Endothelial cell of umbilical vein (primary cell): ENCODE measurements around the gene ABHD17A. TPM values are rescaled to one million over a fixed set of nuclear protein-coding genes. Genes with fewer than 3 reads are reported as not detected.

Experiments
- BruUV-seq: library from RNA; stranded (reverse); fragments of 400-500 nt; replicated peaks from 2 replicates; lab custom pipeline; 2021; lab: Mats Ljungman, UMichigan
- CTCF ChIA-PET: fragments of 300-600, 350-600 bp; sonication (Branson Sonifier 250); formaldehyde crosslinking; loops from one replicate; lab custom pipeline; 2021; ENCODE audit warnings: antibody characterized with exemption, inconsistent platforms; lab: Charles Lee
- POLR2A ChIA-PET: fragments of 300-600, 350-600 bp; sonication (Branson Sonifier 250); formaldehyde crosslinking; loops from one replicate; lab custom pipeline; 2021; ENCODE audit warnings: antibody characterized with exemption, inconsistent platforms; lab: Charles Lee
- DNase-seq: peaks from one replicate; pipeline ENCODE4 v3.0.0-alpha.2; 2011; ENCODE audit warnings: low read depth, low spot score
- FAIRE-seq: peaks from 2 replicates; lab custom pipeline; 2011; peaks lifted over from hg19 to GRCh38; lab: Jason Lieb, UNC
- H2AFZ ChIP-seq: 2 replicates; pipeline ENCODE4 v1.6.0; 2012; ENCODE audit warnings: low read depth, low read length, control low read depth, inconsistent platforms
- H3K27ac ChIP-seq: 2 replicates; pipeline ENCODE4 v1.5.1; 2011; ENCODE audit warnings: low read depth, mild to moderate bottlenecking, control low read depth, low read length, moderate library complexity; ENCODE audit not compliant: insufficient read depth
- H3K27me3 ChIP-seq, 2 experiments: 2 replicates each; pipeline versions ENCODE4 v1.6.0 to v1.6.1; 2011; ENCODE audit warnings: low read length in 2 of 2, mixed read lengths in 1 of 2; ENCODE audit not compliant: control insufficient read depth in 2 of 2, insufficient read depth in 2 of 2
- H3K36me3 ChIP-seq, 2 experiments: 2 replicates in 1 of 2; 3 replicates in 1 of 2; pipeline ENCODE4 v1.5.1; 2011; ENCODE audit warnings: low read length in 2 of 2, mild to moderate bottlenecking in 1 of 2, moderate library complexity in 1 of 2; ENCODE audit not compliant: control insufficient read depth in 2 of 2, insufficient read depth in 2 of 2; ENCODE audit errors: extremely low read depth in 1 of 2
- H3K4me1 ChIP-seq: 3 replicates; pipeline ENCODE4 v1.5.1; 2011; ENCODE audit warnings: mild to moderate bottlenecking, low read length; ENCODE audit not compliant: control insufficient read depth, insufficient read depth; ENCODE audit errors: extremely low read depth
- H3K4me2 ChIP-seq: 2 replicates; pipeline ENCODE4 v1.6.1; 2011; ENCODE audit warnings: low read length, control low read depth, mixed read lengths; ENCODE audit not compliant: insufficient read depth
- H3K4me3 ChIP-seq, 3 experiments: fragments of 200-600 bp in 1 of 3; sonication (generic), shearing (Covaris generic) in 1 of 3; replicated peaks in 1 of 3; 2 replicates each; pipeline ENCODE4 v1.5.1; 2011 to 2016; ENCODE audit warnings: control low read depth in 3 of 3, low read length in 3 of 3, mild to moderate bottlenecking in 2 of 3, inconsistent platforms in 1 of 3, low read depth in 1 of 3, moderate library complexity in 1 of 3; ENCODE audit not compliant: insufficient read depth in 1 of 3
- H3K79me2 ChIP-seq: 2 replicates; pipeline ENCODE4 v1.6.0; 2012; ENCODE audit warnings: low read length, inconsistent platforms; ENCODE audit not compliant: control insufficient read depth, insufficient read depth
- H3K9ac ChIP-seq: replicated peaks from 2 replicates; pipeline ENCODE3; 2011; ENCODE audit warnings: low read length, control low read depth; ENCODE audit not compliant: insufficient read depth; ENCODE audit errors: extremely low read depth
- H3K9me1 ChIP-seq: replicated peaks from 3 replicates; pipeline ENCODE4 v1.6.0; 2011; ENCODE audit warnings: mild to moderate bottlenecking, low read length; ENCODE audit not compliant: control insufficient read depth, insufficient read depth; ENCODE audit errors: extremely low read depth
- H3K9me3 ChIP-seq: replicated peaks from 2 replicates; pipeline ENCODE4 v1.5.1; 2012; ENCODE audit warnings: low read length, inconsistent platforms; ENCODE audit not compliant: control insufficient read depth, insufficient read depth
- H4K20me1 ChIP-seq: replicated peaks from 2 replicates; pipeline ENCODE3; 2011; ENCODE audit warnings: mild to moderate bottlenecking, low read length; ENCODE audit not compliant: control insufficient read depth, insufficient read depth; ENCODE audit errors: extremely low read depth
- EZH2 ChIP-seq: IDR thresholded peaks from 2 replicates; pipeline ENCODE4 v1.6.1; 2012; ENCODE audit warnings: borderline replicate concordance, low read depth, mild to moderate bottlenecking, moderate library complexity, low read length, inconsistent platforms; ENCODE audit not compliant: severe bottlenecking
- FOS ChIP-seq: IDR thresholded peaks from 2 replicates; pipeline ENCODE4 v1.6.1; 2011; ENCODE audit warnings: mild to moderate bottlenecking, low read length, moderate library complexity, borderline replicate concordance; ENCODE audit not compliant: insufficient read depth
- GATA2 ChIP-seq: IDR thresholded peaks from 2 replicates; pipeline ENCODE4 v1.7.0; 2011; ENCODE audit warnings: low read depth, mild to moderate bottlenecking, moderate library complexity, mixed read lengths, low read length; ENCODE audit not compliant: insufficient read length, insufficient read depth
- JUN ChIP-seq: IDR thresholded peaks from 2 replicates; pipeline ENCODE4 v1.6.1; 2011; ENCODE audit warnings: borderline replicate concordance, low read depth; ENCODE audit not compliant: insufficient read length, insufficient read depth
- MAX ChIP-seq: IDR thresholded peaks from 2 replicates; pipeline ENCODE4 v1.6.1; 2011; ENCODE audit not compliant: insufficient read depth, insufficient read length
- MYC ChIP-seq: IDR thresholded peaks from one replicate; pipeline ENCODE4 v1.6.1; 2011; ENCODE audit warnings: mild to moderate bottlenecking, low read depth, low read length
- POLR2A ChIP-seq: IDR thresholded peaks from 2 replicates; pipeline ENCODE4 v1.6.1; 2012; ENCODE audit warnings: low read depth, mild to moderate bottlenecking, control low read depth, low read length
- POLR2AphosphoS5 ChIP-seq: IDR thresholded peaks from 2 replicates; pipeline ENCODE4 v1.6.1; 2012; ENCODE audit warnings: low read depth, mild to moderate bottlenecking, control low read depth, low read length, moderate library complexity; ENCODE audit not compliant: insufficient read depth
- dilution Hi-C: fragments of 300-500 bp; cut with MboI; formaldehyde crosslinking; loops from one replicate; pipeline ENCODE4 v1.15.0; 2019; ENCODE audit warnings: low sequenced_read_pairs; ENCODE audit not compliant: extremely low pct_ligation_motif_present
- intact Hi-C: fragments of 100-400 bp; cut with micrococcal nuclease; formaldehyde crosslinking; loops from one replicate; pipeline ENCODE4 v1.10.0; 2022
- polyA plus RNA-seq, 4 experiments: library from polyadenylated mRNA; depleted of rRNA in 3 of 4; stranded (reverse) in 3 of 4; unstranded in 1 of 4; fragments of >200 nt; gene quantifications; 2 replicates each; pipeline versions ENCODE4 v1.2.1 to v1.2.3, GENCODE V29; 2011 to 2012; ENCODE audit warnings: missing spikeins in 1 of 4
- total RNA-seq: library from RNA; stranded (reverse); gene quantifications from 2 replicates; pipeline ENCODE4 v1.2.3, GENCODE V29; 2021
- TF ChIP-seq, protein P1 (sequence below), 2 donors: IDR thresholded peaks; 1 replicate in 1 of 2; 2 replicates in 1 of 2; pipeline ENCODE4 v1.5.1; 2011; ENCODE audit warnings: low read length in 2 of 2, mild to moderate bottlenecking in 2 of 2, moderate library complexity in 2 of 2, control low read depth in 1 of 2, inconsistent platforms in 1 of 2, low read depth in 1 of 2; ENCODE audit not compliant: insufficient read depth in 1 of 2; ENCODE audit errors: extremely low read depth in 1 of 2

The ABHD17A gene
- total and polyA plus RNA-seq, 2 donors (not counting 3 experiments of a cell fraction or from before 2014, with no cell fraction given) = 89.8 to 143 TPM

DNA sequence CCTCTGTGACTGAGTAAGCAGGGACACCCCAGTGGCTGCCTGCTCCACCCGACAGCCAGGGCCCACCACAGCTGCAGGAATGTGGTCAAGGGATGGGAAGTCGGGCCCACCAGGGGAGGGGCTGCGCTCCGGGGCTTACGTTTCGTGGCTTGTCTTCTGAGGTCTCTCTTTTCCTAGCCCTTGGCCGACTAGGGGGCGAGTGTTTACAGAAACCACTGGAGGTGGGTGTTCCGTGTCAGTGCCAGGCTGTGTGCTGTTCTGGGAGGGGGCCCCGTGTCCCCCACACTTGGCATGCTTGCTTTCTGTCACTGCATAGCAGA, 24.4 kb upstream of the ABHD17A start:
- no peak overlapping the region for H2AFZ ChIP-seq
- TF ChIP-seq, protein P1, sequence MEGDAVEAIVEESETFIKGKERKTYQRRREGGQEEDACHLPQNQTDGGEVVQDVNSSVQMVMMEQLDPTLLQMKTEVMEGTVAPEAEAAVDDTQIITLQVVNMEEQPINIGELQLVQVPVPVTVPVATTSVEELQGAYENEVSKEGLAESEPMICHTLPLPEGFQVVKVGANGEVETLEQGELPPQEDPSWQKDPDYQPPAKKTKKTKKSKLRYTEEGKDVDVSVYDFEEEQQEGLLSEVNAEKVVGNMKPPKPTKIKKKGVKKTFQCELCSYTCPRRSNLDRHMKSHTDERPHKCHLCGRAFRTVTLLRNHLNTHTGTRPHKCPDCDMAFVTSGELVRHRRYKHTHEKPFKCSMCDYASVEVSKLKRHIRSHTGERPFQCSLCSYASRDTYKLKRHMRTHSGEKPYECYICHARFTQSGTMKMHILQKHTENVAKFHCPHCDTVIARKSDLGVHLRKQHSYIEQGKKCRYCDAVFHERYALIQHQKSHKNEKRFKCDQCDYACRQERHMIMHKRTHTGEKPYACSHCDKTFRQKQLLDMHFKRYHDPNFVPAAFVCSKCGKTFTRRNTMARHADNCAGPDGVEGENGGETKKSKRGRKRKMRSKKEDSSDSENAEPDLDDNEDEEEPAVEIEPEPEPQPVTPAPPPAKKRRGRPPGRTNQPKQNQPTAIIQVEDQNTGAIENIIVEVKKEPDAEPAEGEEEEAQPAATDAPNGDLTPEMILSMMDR (IDR thresholded peaks at IDR 0.05; ENCODE audit: extremely low read depth in 1 of 2, insufficient read depth in 1 of 2, low read depth in 1 of 2, low read length in 2 of 2) = no peak
- TF ChIP-seq POLR2AphosphoS5 (no peak), EZH2 (no peak)
- no peak overlapping the region for H3K9ac ChIP-seq
- BruUV-seq = no TSS peak
- H3K9me3 ChIP-seq = no peaks in the 10 kb centered on the region
- no peaks in the 10 kb centered on the region for H4K20me1 ChIP-seq
- H3K27me3 ChIP-seq = no peaks in the 10 kb centered on the region
- POLR2A ChIA-PET = no interaction called here
- DNase-seq = no peak
- CTCF ChIA-PET = no interaction called here
- H3K9me1 ChIP-seq = no peaks in the 10 kb centered on the region
- H3K4me1 ChIP-seq = no peaks in the 10 kb centered on the region
- no peak overlapping the region for H3K27ac ChIP-seq
- no peak for FAIRE-seq
- dilution Hi-C loops = no loop called here
- H3K4me2 ChIP-seq = no peak overlapping the region
- no peak overlapping the region for H3K4me3 ChIP-seq
- intact Hi-C loops = no loop called here
- H3K79me2 ChIP-seq = peaks cover 60% of the 10 kb centered on the region
- H3K36me3 ChIP-seq = peaks cover 0 to 13% of the 10 kb centered on the region in 2 experiments

GRCh38 chr19:1908364-1908678, 23.0 kb upstream of the ABHD17A start:
- CTCF ChIA-PET = no interaction called here
- Histone ChIP-seq H3K27me3 (no peaks in the 10 kb centered on the region), H3K9me1 (no peaks in the 10 kb centered on the region), H3K4me1 (no peaks in the 10 kb centered on the region), H3K79me2 (peaks cover 56% of the 10 kb centered on the region), H3K9me3 (no peaks in the 10 kb centered on the region), H3K27ac (no peak overlapping the region), H3K4me3 (no peak overlapping the region), H3K9ac (no peak overlapping the region), H3K36me3 (peaks cover 0 to 6% of the 10 kb centered on the region in 2 experiments), H3K4me2 (no peak overlapping the region), H4K20me1 (no peaks in the 10 kb centered on the region), H2AFZ (no peak overlapping the region)
- DNase-seq (no peak), FAIRE-seq (no peak)
- POLR2A ChIA-PET = no interaction called here
- dilution Hi-C loops (no loop called here), intact Hi-C loops (no loop called here)
- no TSS peak for BruUV-seq
- TF ChIP-seq FOS (no peak), JUN (no peak), POLR2A (no peak), MAX (no peak), MYC (no peak), POLR2AphosphoS5 (no peak), EZH2 (no peak), GATA2 (no peak)
- TF ChIP-seq, protein P1 (IDR thresholded peaks at IDR 0.05; ENCODE audit: extremely low read depth in 1 of 2, insufficient read depth in 1 of 2, low read depth in 1 of 2, low read length in 2 of 2) = no peak
